LNCaP clone FGC (cell line): ENCODE measurements around the gene C4orf50.

Experiments used
- DNase-seq: peaks from one replicate; pipeline ENCODE4 v3.0.0-alpha.2; 2011; ENCODE audit warnings: low read depth
- H3K4me3 ChIP-seq: 2 replicates; pipeline ENCODE4 v1.5.1; 2011; ENCODE audit warnings: mild to moderate bottlenecking, low read depth, low read length, control low read depth
- TF ChIP-seq, protein P1 (sequence below): IDR thresholded peaks from 2 replicates; pipeline ENCODE4 v1.5.1; 2012; ENCODE audit warnings: mild to moderate bottlenecking; ENCODE audit not compliant: control insufficient read depth, insufficient read depth; ENCODE audit errors: extremely low read depth

Gene C4orf50

DNA sequence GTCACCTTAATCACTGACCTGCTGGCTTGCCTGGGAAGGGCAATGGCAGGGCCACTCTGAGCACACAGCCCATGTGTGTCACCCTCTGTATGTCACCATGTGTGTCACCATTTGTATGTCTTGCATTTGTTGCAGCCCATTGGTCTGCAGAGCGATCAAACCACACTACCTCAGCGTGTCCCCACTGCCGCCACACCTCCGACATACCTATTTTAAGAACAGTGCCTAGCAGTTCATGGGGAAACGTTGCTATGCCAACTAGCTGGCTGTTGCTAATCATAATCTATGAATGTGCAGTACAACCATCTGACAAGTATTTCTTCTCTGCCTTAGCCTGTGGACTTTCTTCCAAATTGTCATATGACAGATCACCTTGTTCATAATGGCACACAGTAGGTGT lies 117.4 kb downstream of the C4orf50 start:
- TF ChIP-seq, protein P1, sequence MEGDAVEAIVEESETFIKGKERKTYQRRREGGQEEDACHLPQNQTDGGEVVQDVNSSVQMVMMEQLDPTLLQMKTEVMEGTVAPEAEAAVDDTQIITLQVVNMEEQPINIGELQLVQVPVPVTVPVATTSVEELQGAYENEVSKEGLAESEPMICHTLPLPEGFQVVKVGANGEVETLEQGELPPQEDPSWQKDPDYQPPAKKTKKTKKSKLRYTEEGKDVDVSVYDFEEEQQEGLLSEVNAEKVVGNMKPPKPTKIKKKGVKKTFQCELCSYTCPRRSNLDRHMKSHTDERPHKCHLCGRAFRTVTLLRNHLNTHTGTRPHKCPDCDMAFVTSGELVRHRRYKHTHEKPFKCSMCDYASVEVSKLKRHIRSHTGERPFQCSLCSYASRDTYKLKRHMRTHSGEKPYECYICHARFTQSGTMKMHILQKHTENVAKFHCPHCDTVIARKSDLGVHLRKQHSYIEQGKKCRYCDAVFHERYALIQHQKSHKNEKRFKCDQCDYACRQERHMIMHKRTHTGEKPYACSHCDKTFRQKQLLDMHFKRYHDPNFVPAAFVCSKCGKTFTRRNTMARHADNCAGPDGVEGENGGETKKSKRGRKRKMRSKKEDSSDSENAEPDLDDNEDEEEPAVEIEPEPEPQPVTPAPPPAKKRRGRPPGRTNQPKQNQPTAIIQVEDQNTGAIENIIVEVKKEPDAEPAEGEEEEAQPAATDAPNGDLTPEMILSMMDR: no peak
- no peak overlapping the region for H3K4me3 ChIP-seq
- no peak for DNase-seq

DNA sequence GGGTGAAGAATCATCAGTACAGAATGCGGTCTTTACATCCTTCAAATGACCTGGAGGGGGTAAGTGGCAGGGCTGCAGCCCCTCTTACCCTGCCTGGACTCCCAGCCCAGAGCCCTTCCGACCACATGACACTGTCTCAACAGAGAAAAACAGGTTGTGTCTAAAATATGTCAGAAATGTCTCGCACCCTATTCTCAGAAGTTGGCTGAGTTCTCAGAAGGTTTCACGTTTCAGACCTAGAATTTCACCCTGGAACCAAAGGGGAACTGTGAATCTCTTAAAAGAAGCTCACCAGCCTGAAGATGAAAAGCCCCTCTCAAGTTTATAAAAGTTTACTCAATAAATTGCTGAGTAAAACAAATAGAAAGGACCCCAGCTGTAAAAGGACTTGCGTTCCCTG lies 118.3 kb downstream of the C4orf50 start:
- TF ChIP-seq, protein P1: no peak
- DNase-seq: no peak
- no peak overlapping the region for H3K4me3 ChIP-seq

DNA sequence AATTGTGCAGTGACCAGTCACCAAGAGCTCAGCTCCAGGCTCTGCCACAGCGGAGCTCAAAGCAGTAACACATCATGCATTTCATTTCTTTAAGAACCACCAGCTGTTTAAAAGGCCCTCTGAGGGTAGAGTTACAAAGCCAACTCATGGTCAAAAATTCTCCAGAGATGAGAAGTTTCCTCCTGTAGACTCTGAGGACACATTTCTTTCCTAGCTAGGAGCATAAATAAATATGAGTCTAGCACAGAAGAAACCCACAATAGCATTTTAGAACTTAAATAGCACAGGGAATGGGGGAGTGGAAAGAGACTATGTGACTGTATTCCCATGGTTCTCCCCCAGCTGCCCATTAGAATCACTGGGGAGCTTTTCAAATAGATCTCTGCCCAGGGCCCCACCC lies 118.8 kb downstream of the C4orf50 start:
- no peak for DNase-seq
- H3K4me3 ChIP-seq: no peak overlapping the region
- TF ChIP-seq, protein P1: no peak

DNA sequence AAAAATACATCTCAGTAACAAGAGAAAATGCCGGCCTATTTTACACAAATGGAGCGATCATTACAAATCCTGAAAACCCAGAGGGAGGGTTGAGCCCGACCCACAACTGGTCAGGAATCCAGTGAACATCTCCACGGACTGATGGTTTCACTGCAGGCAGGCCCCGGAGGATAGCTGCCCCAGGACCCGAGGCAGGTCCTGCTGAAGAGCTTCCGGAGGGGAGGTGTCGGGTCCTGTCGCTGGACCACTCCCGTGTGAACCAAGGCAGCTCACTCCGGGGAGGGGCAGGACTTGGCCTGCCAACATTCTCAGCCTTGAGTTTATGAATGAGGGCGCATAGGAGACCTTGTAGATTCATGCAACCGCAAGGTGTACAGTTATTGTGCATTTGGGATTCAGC lies 120.6 kb downstream of the C4orf50 start:
- no peak overlapping the region for H3K4me3 ChIP-seq
- DNase-seq: no peak
- TF ChIP-seq, protein P1: no peak

DNA sequence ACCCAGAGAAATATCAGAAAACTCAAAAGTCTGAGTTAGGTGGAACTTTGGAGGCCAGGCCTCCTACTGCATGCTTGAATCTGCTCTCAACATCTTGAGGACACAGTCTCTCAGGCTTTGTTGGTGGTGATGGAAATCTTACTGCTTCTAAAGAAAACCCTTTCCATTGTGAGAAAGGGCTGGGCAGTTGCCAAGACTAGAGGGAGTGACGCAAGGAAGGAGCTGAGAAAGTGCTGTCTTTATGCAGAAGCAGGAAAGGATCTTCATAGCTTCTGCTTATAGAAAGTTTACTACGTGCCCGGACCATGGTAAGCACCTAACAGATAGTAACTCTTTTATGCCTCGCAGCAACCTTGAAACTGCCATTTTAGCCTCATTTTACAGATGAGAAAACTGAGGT lies 122.9 kb downstream of the C4orf50 start:
- DNase-seq: no peak
- no peak overlapping the region for H3K4me3 ChIP-seq
- TF ChIP-seq, protein P1: no peak

DNA sequence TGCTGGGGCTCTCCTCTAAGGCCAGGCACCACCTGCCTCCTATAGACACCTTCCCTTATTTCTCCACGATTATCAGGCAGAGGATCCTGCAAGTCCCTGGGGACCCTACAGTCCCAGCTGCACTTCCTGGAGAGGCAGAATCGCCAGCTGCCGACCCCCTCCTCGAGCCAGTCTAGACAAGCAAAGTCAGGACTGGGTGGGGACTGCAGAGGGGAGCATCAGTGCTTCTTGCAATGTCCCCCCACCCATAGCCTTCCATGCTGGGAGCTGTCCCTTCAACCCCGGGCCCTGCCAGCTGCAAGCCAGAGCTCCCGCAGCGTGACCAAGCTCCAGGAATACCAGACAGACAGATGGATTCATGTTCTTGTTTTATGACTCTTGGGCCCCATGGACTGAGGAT lies 124.0 kb downstream of the C4orf50 start:
- H3K4me3 ChIP-seq: no peak overlapping the region
- no peak for DNase-seq
- TF ChIP-seq, protein P1: no peak

DNA sequence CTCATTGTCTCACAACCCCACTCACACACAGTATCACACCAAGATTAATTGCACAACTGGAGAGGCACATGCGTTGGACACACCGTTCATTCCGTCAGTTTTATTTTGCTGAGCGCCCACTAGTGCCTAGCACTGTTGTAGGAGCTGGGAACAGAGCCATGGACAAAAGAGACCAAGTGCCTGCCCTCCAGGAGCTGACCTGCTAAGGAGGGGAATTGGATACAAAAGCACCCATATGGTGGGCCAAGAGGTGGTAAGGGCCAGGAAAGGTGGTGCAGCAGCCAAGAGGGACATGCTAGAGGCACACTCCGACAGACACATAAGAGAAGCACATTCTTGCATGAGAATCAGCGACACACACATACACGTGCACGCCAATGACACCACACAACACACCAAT lies 124.6 kb downstream of the C4orf50 start:
- TF ChIP-seq, protein P1: no peak
- no peak for DNase-seq
- H3K4me3 ChIP-seq: no peak overlapping the region
